Transverse colon (tissue), 4 donors: ENCODE results near the gene TAF3. TPM values are rescaled to one million over a fixed set of nuclear protein-coding genes. Genes with fewer than 3 reads are reported as not detected.

Experiments used
- DNase-seq: peaks from one replicate; pipeline ENCODE4 v3.0.0-alpha.2; 2019
- H3K27ac ChIP-seq, 4 donors: fragments of 200-600 bp; sonication (generic); 2 replicates each; pipeline ENCODE4 v1.5.1; 2016 to 2018; ENCODE audit warnings: inconsistent platforms in 4 of 4
- H3K27me3 ChIP-seq: fragments of 200-600 bp; sonication (generic); 2 replicates; pipeline ENCODE4 v1.5.1; 2017; ENCODE audit warnings: inconsistent platforms
- H3K36me3 ChIP-seq, 4 donors: fragments of 200-600 bp; sonication (generic); 2 replicates each; pipeline ENCODE4 v1.5.1; 2017 to 2019; ENCODE audit warnings: inconsistent platforms in 4 of 4
- H3K4me1 ChIP-seq, 4 donors: fragments of 200-600 bp; sonication (generic); 2 replicates each; pipeline ENCODE4 v1.5.1; 2017 to 2020; ENCODE audit warnings: inconsistent platforms in 4 of 4
- H3K4me3 ChIP-seq, 4 donors: fragments of 200-600 bp; sonication (generic); 1 replicate in 1 of 4; 2 replicates in 3 of 4; pipeline versions ENCODE4 v1.5.1 to v1.6.1; 2017 to 2019; ENCODE audit warnings: inconsistent platforms in 4 of 4
- H3K9me3 ChIP-seq, 2 donors: fragments of 200-600 bp; sonication (generic); 2 replicates each; pipeline ENCODE4 v1.5.1; 2017 to 2019; ENCODE audit warnings: inconsistent platforms in 2 of 2
- CTCF ChIP-seq, 5 experiments: fragments of 200-600 bp in 3 of 5; fragments of 450-650 bp in 2 of 5; sonication (generic) in 3 of 5; IDR thresholded peaks; 1 replicate in 2 of 5; 2 replicates in 3 of 5; pipeline ENCODE4 v1.5.1; 2016 to 2017; ENCODE audit warnings: antibody characterized with exemption in 5 of 5, inconsistent platforms in 3 of 5, mild to moderate bottlenecking in 2 of 5, moderate library complexity in 1 of 5
- EP300 ChIP-seq: sonication (generic); formaldehyde crosslinking; IDR thresholded peaks from one replicate; pipeline ENCODE4 v1.6.1; 2017; ENCODE audit warnings: antibody characterized with exemption, low read depth
- POLR2A ChIP-seq: fragments of 450-650 bp; IDR thresholded peaks from one replicate; pipeline ENCODE4 v1.6.1; 2016; ENCODE audit warnings: antibody characterized with exemption, mild to moderate bottlenecking, moderate library complexity
- POLR2AphosphoS5 ChIP-seq, 3 donors: sonication (generic); formaldehyde crosslinking; IDR thresholded peaks; one replicate each; pipeline ENCODE4 v1.6.1; 2016; ENCODE audit warnings: antibody characterized with exemption in 3 of 3
- WGBS, 2 donors: methylation state at CpG; one replicate each; pipeline ENCODE4 v1.1.5; 2018; ENCODE audit warnings: low coverage in 1 of 2; 5-methylcytosine and 5-hydroxymethylcytosine counted together
- in situ Hi-C, 4 donors: fragments of 200-750 bp; cut with MboI; loops; one replicate each; pipeline versions ENCODE4 v1.15.0 to v1.15.1; 2017; ENCODE audit warnings: low sequenced_read_pairs in 3 of 4, low pct_ligation_motif_present in 1 of 4, low pct_unique_long_range_greater_than_20kb in 1 of 4
- intact Hi-C: fragments of 100-400 bp; cut with DNase I; formaldehyde crosslinking; loops from one replicate; pipeline ENCODE4 v1.15.1; 2023; ENCODE audit warnings: low total_unique reads
- total RNA-seq, 4 donors: library from RNA; depleted of rRNA; stranded (reverse); fragments of >200 nt; gene quantifications; one replicate each; pipeline ENCODE4 v1.1.0, GENCODE V29; 2016

The TAF3 gene
- total RNA-seq, 4 donors from 2014 or later, result 4.8 to 35.6 (median 9.6) TPM

- intact Hi-C loops, result no loop called here
- in situ Hi-C loops, result loop anchor here in 3 of 4 donors (25.0 kb wide), 2 partner anchors 1359 to 1459 kb away; no protein-coding TSS in a partner anchor
- peaks cover 0 to 18% (median 8%) of the 10 kb centered on the region in 4 donors for H3K4me1 ChIP-seq
- H3K36me3 ChIP-seq, result no peaks in the 10 kb centered on the region
- TF ChIP-seq POLR2A (no peak), CTCF (IDR thresholded peaks at IDR 0.05) (no peak), EP300 (no peak), POLR2AphosphoS5 (IDR thresholded peaks at IDR 0.05) (no peak)
- H3K9me3 ChIP-seq, result no peaks in the 10 kb centered on the region
- WGBS, 2 donors, result 57 to 64% methylated on average over 3 to 4 of the region's 4 CpGs
- H3K27me3 ChIP-seq, result no peaks in the 10 kb centered on the region
- DNase-seq, result no peak
- H3K27ac ChIP-seq, result no peak overlapping the region
- no peak overlapping the region for H3K4me3 ChIP-seq
Measured at GRCh38 chr10:7853226-7853842, 35.0 kb downstream of the TAF3 start.

- no peaks in the 10 kb centered on the region for H3K36me3 ChIP-seq
- H3K4me1 ChIP-seq, result peaks cover 0 to 18% (median 8%) of the 10 kb centered on the region in 4 donors
- TF ChIP-seq EP300 (no peak), POLR2A (no peak), CTCF (IDR thresholded peaks at IDR 0.05) (no peak), POLR2AphosphoS5 (IDR thresholded peaks at IDR 0.05) (no peak)
- no peaks in the 10 kb centered on the region for H3K27me3 ChIP-seq
- WGBS, 2 donors, result 53 to 61% methylated on average over 3 of the region's 3 CpGs
- DNase-seq, result no peak
- no peak overlapping the region for H3K4me3 ChIP-seq
- intact Hi-C loops, result no loop called here
- no peak overlapping the region for H3K27ac ChIP-seq
- in situ Hi-C loops, result loop anchor here in 3 of 4 donors (25.0 kb wide), 2 partner anchors 1358 to 1458 kb away; no protein-coding TSS in a partner anchor
- H3K9me3 ChIP-seq, result no peaks in the 10 kb centered on the region
Measured at GRCh38 chr10:7853890-7854289, 35.6 kb downstream of the TAF3 start.

- H3K9me3 ChIP-seq, result peaks cover 0 to 4% of the 10 kb centered on the region in 2 donors
- intact Hi-C loops (no loop called here), in situ Hi-C loops (loop anchor here in 3 of 4 donors (25.0 kb wide), 2 partner anchors 1357 to 1457 kb away; no protein-coding TSS in a partner anchor)
- no peak overlapping the region for H3K4me3 ChIP-seq
- H3K27me3 ChIP-seq, result no peaks in the 10 kb centered on the region
- no peak for TF ChIP-seq EP300
- no peak for TF ChIP-seq CTCF (IDR thresholded peaks at IDR 0.05)
- no peak for TF ChIP-seq POLR2AphosphoS5 (IDR thresholded peaks at IDR 0.05)
- TF ChIP-seq POLR2A, result no peak
- no peak overlapping the region for H3K27ac ChIP-seq
- no peak for DNase-seq
- H3K36me3 ChIP-seq, result no peaks in the 10 kb centered on the region
- WGBS, 2 donors, result 89 to 100% methylated on average over 1 to 4 of the region's 4 CpGs
- H3K4me1 ChIP-seq, result peaks cover 0 to 18% (median 8%) of the 10 kb centered on the region in 4 donors
Measured at GRCh38 chr10:7855205-7855604, 36.9 kb downstream of the TAF3 start.

GRCh38 chr10:7856678-7857077 is 38.4 kb downstream of the TAF3 start:
- Histone ChIP-seq H3K36me3 (peaks cover 0 to 2% (median 0%) of the 10 kb centered on the region in 4 donors), H3K27me3 (no peaks in the 10 kb centered on the region), H3K9me3 (peaks cover 7 to 15% of the 10 kb centered on the region in 2 donors), H3K27ac (no peak overlapping the region), H3K4me3 (no peak overlapping the region), H3K4me1 (peaks cover 0 to 18% (median 8%) of the 10 kb centered on the region in 4 donors)
- intact Hi-C loops (no loop called here), in situ Hi-C loops (loop anchor here in 3 of 4 donors (25.0 kb wide), 2 partner anchors 1356 to 1456 kb away; no protein-coding TSS in a partner anchor)
- no peak for DNase-seq
- WGBS, 2 donors, result 33 to 52% methylated on average over 2 to 4 of the region's 4 CpGs
- TF ChIP-seq POLR2AphosphoS5 (IDR thresholded peaks at IDR 0.05) (no peak), POLR2A (no peak), CTCF (IDR thresholded peaks at IDR 0.05) (no peak), EP300 (no peak)
